Measurements from ENCODE around the gene CPSF3. TPM values are rescaled to one million over a fixed set of nuclear protein-coding genes. Genes with fewer than 3 reads are reported as not detected.
"Not testable (repeated sequence)": the region's sequence is repeated elsewhere in the genome, so short reads cannot be mapped to it uniquely, and the experiment has no call there.

The CPSF3 gene
- total RNA-seq, 4 donors from 2014 or later, result 20.5 to 48.5 (median 29.2) TPM

- WGBS, result 88% methylated on average over 4 of the region's 4 CpGs
- DNase-seq (ENCODE audit: low spot score in 2 of 2), result no peak
- no peaks in the 10 kb centered on the region for H3K27me3 ChIP-seq
- H3K9me3 ChIP-seq, result no peaks in the 10 kb centered on the region
- TF ChIP-seq CTCF (IDR thresholded peaks at IDR 0.05), result no peak
- no peak for TF ChIP-seq POLR2A (IDR thresholded peaks at IDR 0.05)
- TF ChIP-seq POLR2AphosphoS5 (IDR thresholded peaks at IDR 0.05), result no peak
- no peak for TF ChIP-seq EP300 (IDR thresholded peaks at IDR 0.05)
- H3K4me3 ChIP-seq, result no peak overlapping the region
- no peak overlapping the region for H3K27ac ChIP-seq
- peaks cover 86% of the 10 kb centered on the region for H3K36me3 ChIP-seq
- H3K4me1 ChIP-seq, result no peaks in the 10 kb centered on the region
These were observed 73.6 kb downstream of the CPSF3 start for GRCh38 chr2:9497017-9497416.

GRCh38 chr2:9498210-9498609, 74.8 kb downstream of the CPSF3 start:
- Histone ChIP-seq H3K27ac (no peak overlapping the region), H3K36me3 (peaks cover 82% of the 10 kb centered on the region), H3K9me3 (no peaks in the 10 kb centered on the region), H3K4me1 (no peaks in the 10 kb centered on the region), H3K27me3 (no peaks in the 10 kb centered on the region), H3K4me3 (no peak overlapping the region)
- TF ChIP-seq CTCF (IDR thresholded peaks at IDR 0.05) (no peak), POLR2A (IDR thresholded peaks at IDR 0.05) (no peak), POLR2AphosphoS5 (IDR thresholded peaks at IDR 0.05) (no peak), EP300 (IDR thresholded peaks at IDR 0.05) (no peak)
- 88% methylated on average over 1 of the region's 1 CpG for WGBS
- no peak for DNase-seq (ENCODE audit: low spot score in 2 of 2)

GRCh38 chr2:9508931-9509330, 85.5 kb downstream of the CPSF3 start:
- 27% methylated on average over 1 of the region's 1 CpG for WGBS
- no peak overlapping the region for H3K4me3 ChIP-seq
- no peaks in the 10 kb centered on the region for H3K9me3 ChIP-seq
- no peaks in the 10 kb centered on the region for H3K4me1 ChIP-seq
- H3K27me3 ChIP-seq, result no peaks in the 10 kb centered on the region
- DNase-seq (ENCODE audit: low spot score in 2 of 2), result no peak
- no peak overlapping the region for H3K27ac ChIP-seq
- peaks cover 45% of the 10 kb centered on the region for H3K36me3 ChIP-seq
- TF ChIP-seq POLR2AphosphoS5 (IDR thresholded peaks at IDR 0.05) (no peak), POLR2A (IDR thresholded peaks at IDR 0.05) (no peak), CTCF (IDR thresholded peaks at IDR 0.05) (no peak), EP300 (IDR thresholded peaks at IDR 0.05) (no peak)

- not testable (repeated sequence) for H3K4me1 ChIP-seq; H3K27ac ChIP-seq; DNase-seq (ENCODE audit: low spot score in 2 of 2); H3K4me3 ChIP-seq; H3K9me3 ChIP-seq; H3K27me3 ChIP-seq
- peaks cover 50% of the 10 kb centered on the region for H3K36me3 ChIP-seq
- 95% methylated on average over 3 of the region's 3 CpGs for WGBS
These were observed 90.5 kb downstream of the CPSF3 start for GRCh38 chr2:9513946-9514345.

GRCh38 chr2:9517118-9517782, 93.8 kb downstream of the CPSF3 start:
- H3K4me1 ChIP-seq, result no peaks in the 10 kb centered on the region
- H3K9me3 ChIP-seq, result no peaks in the 10 kb centered on the region
- H3K27me3 ChIP-seq, result no peaks in the 10 kb centered on the region
- no peak overlapping the region for H3K27ac ChIP-seq
- peaks cover 70% of the 10 kb centered on the region for H3K36me3 ChIP-seq
- 90% methylated on average over 2 of the region's 2 CpGs for WGBS
- DNase-seq (ENCODE audit: low spot score in 2 of 2), result no peak
- H3K4me3 ChIP-seq, result no peak overlapping the region
- TF ChIP-seq POLR2A (IDR thresholded peaks at IDR 0.05), result no peak
- no peak for TF ChIP-seq POLR2AphosphoS5 (IDR thresholded peaks at IDR 0.05)
- TF ChIP-seq EP300 (IDR thresholded peaks at IDR 0.05), result no peak
- TF ChIP-seq CTCF (IDR thresholded peaks at IDR 0.05), result no peak

- H3K36me3 ChIP-seq, result peaks cover 63% of the 10 kb centered on the region
- H3K4me1 ChIP-seq, result no peaks in the 10 kb centered on the region
- 81% methylated on average over 3 of the region's 3 CpGs for WGBS
- no peaks in the 10 kb centered on the region for H3K9me3 ChIP-seq
- TF ChIP-seq POLR2AphosphoS5 (IDR thresholded peaks at IDR 0.05), result no peak
- no peak for TF ChIP-seq CTCF (IDR thresholded peaks at IDR 0.05)
- no peak for TF ChIP-seq POLR2A (IDR thresholded peaks at IDR 0.05)
- TF ChIP-seq EP300 (IDR thresholded peaks at IDR 0.05), result no peak
- H3K4me3 ChIP-seq, result no peak overlapping the region
- H3K27ac ChIP-seq, result no peak overlapping the region
- no peak for DNase-seq (ENCODE audit: low spot score in 2 of 2)
- no peaks in the 10 kb centered on the region for H3K27me3 ChIP-seq
These were observed 94.7 kb downstream of the CPSF3 start for GRCh38 chr2:9518163-9518562.

Measured in suprapubic skin (tissue), 4 donors.